Measurements from ENCODE around the gene MAML3. TPM values are rescaled to one million over a fixed set of nuclear protein-coding genes. Genes with fewer than 3 reads are reported as not detected.
A peak's percentile ranks its signal among the peaks of the same experiment; 100 is the strongest.

Gene MAML3
- total RNA-seq, 1 experiment from 2014 or later = 0.89 TPM

- POLR2A ChIA-PET = interaction anchor here (0.6 kb wide), 1 partner anchor 19 kb away, joined by 3 read pairs; no protein-coding TSS in a partner anchor
Observed at GRCh38 chr4:140098455-140099160, 55.4 kb downstream of the MAML3 start.

DNA sequence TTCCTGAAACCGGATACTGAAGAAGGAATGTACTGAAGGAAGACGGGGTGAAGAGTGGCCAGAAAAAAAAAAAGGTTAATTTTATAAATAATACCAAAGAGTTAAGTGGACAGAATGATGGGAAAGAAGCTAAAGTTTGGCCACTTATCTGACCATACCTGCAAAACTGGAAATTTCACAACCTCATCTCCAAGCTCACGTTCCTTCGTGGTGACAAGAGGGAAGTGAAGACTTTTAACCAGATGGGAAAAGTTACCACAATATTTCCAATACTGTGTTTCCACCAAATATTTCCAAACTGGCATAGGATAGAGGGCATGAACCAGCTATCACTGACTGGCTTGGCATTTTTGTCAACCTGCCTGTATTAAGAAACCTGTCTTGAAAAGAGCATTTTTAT, 56.4 kb downstream of the MAML3 start:
- Mint-ChIP-seq H3K27me3 (ENCODE audit: insufficient read depth, unreplicated experiment) (no peaks in the 10 kb centered on the region), H3K27ac (ENCODE audit: low read depth, unreplicated experiment) (no peak overlapping the region), H3K4me3 (ENCODE audit: unreplicated experiment) (no peak overlapping the region), H3K4me1 (ENCODE audit: insufficient read depth, unreplicated experiment) (peaks cover 62% of the 10 kb centered on the region), H3K9me3 (ENCODE audit: unreplicated experiment) (peaks cover 3% of the 10 kb centered on the region), H3K36me3 (ENCODE audit: insufficient read depth, unreplicated experiment) (no peaks in the 10 kb centered on the region)
- POLR2A ChIA-PET = no interaction called here
- CTCF ChIA-PET = interaction anchor here (0.7 to 1.1 kb wide), 2 partner anchors 32 to 357 kb away, joined by 3 read pairs; no protein-coding TSS in a partner anchor
- DNase-seq (ENCODE audit: unreplicated experiment) = no peak
- intact Hi-C loops (cut with micrococcal nuclease) = loop anchor here (5.0 kb wide), 1 partner anchor 55 kb away; the partner anchor contains the start of gene MAML3
- TF ChIP-seq, protein P1, sequence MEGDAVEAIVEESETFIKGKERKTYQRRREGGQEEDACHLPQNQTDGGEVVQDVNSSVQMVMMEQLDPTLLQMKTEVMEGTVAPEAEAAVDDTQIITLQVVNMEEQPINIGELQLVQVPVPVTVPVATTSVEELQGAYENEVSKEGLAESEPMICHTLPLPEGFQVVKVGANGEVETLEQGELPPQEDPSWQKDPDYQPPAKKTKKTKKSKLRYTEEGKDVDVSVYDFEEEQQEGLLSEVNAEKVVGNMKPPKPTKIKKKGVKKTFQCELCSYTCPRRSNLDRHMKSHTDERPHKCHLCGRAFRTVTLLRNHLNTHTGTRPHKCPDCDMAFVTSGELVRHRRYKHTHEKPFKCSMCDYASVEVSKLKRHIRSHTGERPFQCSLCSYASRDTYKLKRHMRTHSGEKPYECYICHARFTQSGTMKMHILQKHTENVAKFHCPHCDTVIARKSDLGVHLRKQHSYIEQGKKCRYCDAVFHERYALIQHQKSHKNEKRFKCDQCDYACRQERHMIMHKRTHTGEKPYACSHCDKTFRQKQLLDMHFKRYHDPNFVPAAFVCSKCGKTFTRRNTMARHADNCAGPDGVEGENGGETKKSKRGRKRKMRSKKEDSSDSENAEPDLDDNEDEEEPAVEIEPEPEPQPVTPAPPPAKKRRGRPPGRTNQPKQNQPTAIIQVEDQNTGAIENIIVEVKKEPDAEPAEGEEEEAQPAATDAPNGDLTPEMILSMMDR (IDR thresholded peaks at IDR 0.05; ENCODE audit: unreplicated experiment) = no peak
- BruUV-seq (replicated peaks) = no TSS peak

More at GRCh38 chr4:140098455-140099160, 55.4 kb downstream of the MAML3 start:
- H3K27ac Mint-ChIP-seq (ENCODE audit: low read depth, unreplicated experiment) = peak overlapping the region; percentile 27
- TF ChIP-seq, protein P1 (IDR thresholded peaks at IDR 0.05; ENCODE audit: unreplicated experiment) = no peak
- DNase-seq (ENCODE audit: unreplicated experiment) = no peak
- intact Hi-C loops (cut with micrococcal nuclease) = loop anchor here (5.0 kb wide), 1 partner anchor 54 kb away; the partner anchor contains the start of gene MAML3
- H3K9me3 Mint-ChIP-seq (ENCODE audit: unreplicated experiment) = peaks cover 5% of the 10 kb centered on the region
- no peaks in the 10 kb centered on the region for H3K27me3 Mint-ChIP-seq (ENCODE audit: insufficient read depth, unreplicated experiment)
- BruUV-seq (replicated peaks) = no TSS peak
- H3K4me3 Mint-ChIP-seq (ENCODE audit: unreplicated experiment) = no peak overlapping the region
- no peaks in the 10 kb centered on the region for H3K36me3 Mint-ChIP-seq (ENCODE audit: insufficient read depth, unreplicated experiment)
- CTCF ChIA-PET = no interaction called here
- peaks cover 60% of the 10 kb centered on the region for H3K4me1 Mint-ChIP-seq (ENCODE audit: insufficient read depth, unreplicated experiment)

DNA sequence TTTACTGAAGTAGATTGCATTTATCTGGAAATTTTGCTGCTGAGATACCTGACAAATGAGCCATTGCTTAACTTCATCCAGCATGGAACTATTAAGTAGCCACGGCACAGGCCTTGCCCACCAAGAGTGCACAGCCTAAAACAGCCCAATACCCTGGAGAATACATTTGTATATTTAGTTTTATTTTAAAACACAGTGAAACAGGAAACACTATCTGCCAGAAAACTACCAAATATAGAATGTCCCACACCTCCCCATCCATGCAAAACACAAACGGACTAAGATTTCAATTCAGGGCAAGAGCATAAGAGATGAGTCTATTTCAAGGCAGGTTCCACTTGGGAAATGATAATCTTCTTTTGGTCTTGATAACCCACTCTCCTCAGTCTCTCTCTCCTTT, 57.1 kb downstream of the MAML3 start:
- POLR2A ChIA-PET = interaction anchor here (1.0 kb wide), 1 partner anchor 57 kb away, joined by 3 read pairs; the partner anchor contains the start of gene MAML3
- Mint-ChIP-seq H3K27ac (ENCODE audit: low read depth, unreplicated experiment) (no peak overlapping the region), H3K4me3 (ENCODE audit: unreplicated experiment) (no peak overlapping the region), H3K9me3 (ENCODE audit: unreplicated experiment) (no peaks in the 10 kb centered on the region), H3K36me3 (ENCODE audit: insufficient read depth, unreplicated experiment) (no peaks in the 10 kb centered on the region), H3K4me1 (ENCODE audit: insufficient read depth, unreplicated experiment) (peaks cover 63% of the 10 kb centered on the region), H3K27me3 (ENCODE audit: insufficient read depth, unreplicated experiment) (no peaks in the 10 kb centered on the region)
- TF ChIP-seq, protein P1 (IDR thresholded peaks at IDR 0.05; ENCODE audit: unreplicated experiment) = no peak
- DNase-seq (ENCODE audit: unreplicated experiment) = no peak
- CTCF ChIA-PET = interaction anchor here (0.7 to 1.1 kb wide), 2 partner anchors 32 to 357 kb away, joined by 3 read pairs; no protein-coding TSS in a partner anchor
- intact Hi-C loops (cut with micrococcal nuclease) = loop anchor here (5.0 kb wide), 1 partner anchor 55 kb away; the partner anchor contains the start of gene MAML3
- BruUV-seq (replicated peaks) = no TSS peak

DNA sequence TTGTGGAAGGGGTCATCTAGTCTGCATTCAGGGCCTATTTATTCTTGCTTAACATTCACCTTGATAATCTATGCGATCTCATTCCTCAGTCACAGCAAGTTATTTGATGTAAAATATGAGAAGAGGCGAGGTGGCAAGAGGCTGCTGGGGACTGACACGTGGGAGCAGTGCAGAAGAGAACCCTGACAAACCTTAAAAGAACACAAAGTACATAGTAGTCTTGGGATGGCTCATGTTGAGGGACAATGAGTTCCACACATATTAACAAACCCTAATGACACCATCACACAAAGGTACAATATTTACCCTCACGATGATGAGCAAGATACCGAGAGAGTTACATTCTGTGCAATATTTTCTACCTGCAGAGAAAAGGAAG, 57.5 kb downstream of the MAML3 start:
- ChIA-PET CTCF (no interaction called here), POLR2A (interaction anchor here (1.0 kb wide), 1 partner anchor 58 kb away, joined by 3 read pairs; the partner anchor contains the start of gene MAML3)
- Mint-ChIP-seq H3K4me3 (ENCODE audit: unreplicated experiment) (no peak overlapping the region), H3K4me1 (ENCODE audit: insufficient read depth, unreplicated experiment) (peaks cover 63% of the 10 kb centered on the region), H3K27ac (ENCODE audit: low read depth, unreplicated experiment) (no peak overlapping the region), H3K9me3 (ENCODE audit: unreplicated experiment) (no peaks in the 10 kb centered on the region), H3K36me3 (ENCODE audit: insufficient read depth, unreplicated experiment) (no peaks in the 10 kb centered on the region), H3K27me3 (ENCODE audit: insufficient read depth, unreplicated experiment) (no peaks in the 10 kb centered on the region)
- DNase-seq (ENCODE audit: unreplicated experiment) = no peak
- BruUV-seq (replicated peaks) = no TSS peak
- intact Hi-C loops (cut with micrococcal nuclease) = loop anchor here (5.0 kb wide), 1 partner anchor 56 kb away; the partner anchor contains the start of gene MAML3
- TF ChIP-seq, protein P1 (IDR thresholded peaks at IDR 0.05; ENCODE audit: unreplicated experiment) = no peak
